WTC11 (cell line): Measurements from ENCODE around the gene CTH. TPM values are rescaled to one million over a fixed set of nuclear protein-coding genes. Genes with fewer than 3 reads are reported as not detected.

ENCODE experiments used
- ATAC-seq: fragments of 200-7000 bp; cut with Tn5 transposase; 2 replicates; pipeline ENCODE4 v1.10.0; 2021; ENCODE audit warnings: mild to moderate bottlenecking, moderate library complexity
- CTCF ChIA-PET: fragments of 300-600 bp; sonication (Branson Sonifier 250); formaldehyde crosslinking; loops from one replicate; lab custom pipeline; 2021; ENCODE audit warnings: antibody characterized with exemption; lab: Charles Lee
- POLR2A ChIA-PET: fragments of 350-600 bp; sonication (Branson Sonifier 250); formaldehyde crosslinking; loops from one replicate; lab custom pipeline; 2021; ENCODE audit warnings: antibody characterized with exemption; lab: Charles Lee
- DNase-seq: peaks from one replicate; pipeline ENCODE4 v3.0.0; 2021; ENCODE audit warnings: low spot score
- H3K27ac Mint-ChIP-seq: 2 replicates; pipeline ENCODE4 v1.8.0; 2021; ENCODE audit warnings: mixed read lengths
- H3K27me3 Mint-ChIP-seq: 2 replicates; pipeline ENCODE4 v1.8.0; 2021; ENCODE audit warnings: low read depth, mild to moderate bottlenecking, moderate library complexity, mixed read lengths
- H3K36me3 Mint-ChIP-seq: 2 replicates; pipeline ENCODE4 v1.8.0; 2021; ENCODE audit warnings: mixed read lengths
- H3K4me1 Mint-ChIP-seq: 2 replicates; pipeline ENCODE4 v1.8.0; 2022; ENCODE audit warnings: mixed read lengths
- H3K4me3 Mint-ChIP-seq: 2 replicates; pipeline ENCODE4 v1.8.0; 2021; ENCODE audit warnings: mild to moderate bottlenecking, moderate library complexity, mixed read lengths
- H3K9me3 Mint-ChIP-seq: 2 replicates; pipeline ENCODE4 v1.8.0; 2021; ENCODE audit warnings: mixed read lengths
- ATF2 ChIP-seq: sonication (generic); formaldehyde crosslinking; IDR thresholded peaks from 2 replicates; pipeline ENCODE4 v1.8.1; 2022; ENCODE audit warnings: low read depth, missing genetic modification reagents, borderline replicate concordance
- ATF6 ChIP-seq: sonication (generic); formaldehyde crosslinking; IDR thresholded peaks from 2 replicates; pipeline ENCODE4 v1.8.1; 2023; ENCODE audit warnings: mild to moderate bottlenecking, missing genetic modification reagents
- E2F5 ChIP-seq: sonication (generic); formaldehyde crosslinking; IDR thresholded peaks from 2 replicates; pipeline ENCODE4 v1.8.1; 2022; ENCODE audit warnings: mild to moderate bottlenecking, moderate library complexity, missing genetic modification reagents
- EMX1 ChIP-seq: fragments of 250-450 bp; sonication (Bioruptor Pico); IDR thresholded peaks from 2 replicates; pipeline ENCODE4 v1.8.0; 2021; ENCODE audit warnings: mild to moderate bottlenecking
- ESRRA ChIP-seq: sonication (generic); formaldehyde crosslinking; IDR thresholded peaks from 2 replicates; pipeline ENCODE4 v1.8.1; 2022; ENCODE audit warnings: mild to moderate bottlenecking, missing genetic modification reagents, borderline replicate concordance
- FOXP4 ChIP-seq: sonication (generic); formaldehyde crosslinking; IDR thresholded peaks from 2 replicates; pipeline ENCODE4 v1.8.0; 2022; ENCODE audit warnings: mild to moderate bottlenecking, missing genetic modification reagents
- GTF2I ChIP-seq: fragments of 250-450 bp; sonication (Bioruptor Pico); conservative IDR thresholded peaks from 2 replicates; pipeline ENCODE4 v1.4.0; 2021; ENCODE audit warnings: mild to moderate bottlenecking
- HMGXB4 ChIP-seq: sonication (generic); formaldehyde crosslinking; IDR thresholded peaks from 2 replicates; pipeline ENCODE4 v1.8.1; 2023; ENCODE audit warnings: mild to moderate bottlenecking, moderate library complexity, missing genetic modification reagents
- NFATC4 ChIP-seq: fragments of 250-450 bp; sonication (Bioruptor Pico); IDR thresholded peaks from 2 replicates; pipeline ENCODE4 v1.9.0; 2021; ENCODE audit warnings: mild to moderate bottlenecking
- PREB ChIP-seq: sonication (generic); formaldehyde crosslinking; IDR thresholded peaks from 2 replicates; pipeline ENCODE4 v1.8.1; 2022; ENCODE audit warnings: mild to moderate bottlenecking, missing genetic modification reagents, moderate library complexity, borderline replicate concordance
- TEAD1 ChIP-seq: sonication (generic); formaldehyde crosslinking; IDR thresholded peaks from 2 replicates; pipeline ENCODE4 v1.8.0; 2022; ENCODE audit warnings: mild to moderate bottlenecking, missing genetic modification reagents
- USF1 ChIP-seq: sonication (generic); formaldehyde crosslinking; IDR thresholded peaks from 2 replicates; pipeline ENCODE4 v1.8.0; 2022; ENCODE audit warnings: mild to moderate bottlenecking, missing genetic modification reagents
- USF2 ChIP-seq: sonication (generic); formaldehyde crosslinking; IDR thresholded peaks from 2 replicates; pipeline ENCODE4 v1.8.1; 2023; ENCODE audit warnings: mild to moderate bottlenecking, missing genetic modification reagents, moderate library complexity
- ZNF138 ChIP-seq: sonication (generic); formaldehyde crosslinking; conservative IDR thresholded peaks from 2 replicates; pipeline ENCODE4 v1.8.1; 2022; ENCODE audit warnings: mild to moderate bottlenecking, moderate library complexity, missing genetic modification reagents
- ZNF219 ChIP-seq: sonication (generic); formaldehyde crosslinking; IDR thresholded peaks from 2 replicates; pipeline ENCODE4 v1.8.0; 2023; ENCODE audit warnings: missing genetic modification reagents, mild to moderate bottlenecking, borderline replicate concordance
- ZNF317 ChIP-seq: sonication (generic); formaldehyde crosslinking; IDR thresholded peaks from 2 replicates; pipeline ENCODE4 v1.8.1; 2023; ENCODE audit warnings: low read depth, mild to moderate bottlenecking, moderate library complexity, missing genetic modification reagents, borderline replicate concordance
- total RNA-seq: library from RNA; stranded (reverse); gene quantifications from 3 replicates; pipeline ENCODE4 v1.2.3, GENCODE V29; 2021

The CTH gene
- total RNA-seq, 1 experiment from 2014 or later, result 27.8 TPM

GRCh38 chr1:70403759-70404158, 7.3 kb upstream of the CTH start:
- Mint-ChIP-seq H3K9me3 (no peaks in the 10 kb centered on the region), H3K4me3 (no peak overlapping the region), H3K27ac (peak overlapping the region; percentile 88), H3K4me1 (peaks cover 10% of the 10 kb centered on the region), H3K27me3 (no peaks in the 10 kb centered on the region), H3K36me3 (no peaks in the 10 kb centered on the region)
- TF ChIP-seq USF1 (CRISPR knock-in tag), result no peak
- DNase-seq (no peak), ATAC-seq (peak; percentile 71)
- POLR2A ChIA-PET, result no interaction called here
- CTCF ChIA-PET, result interaction anchor here (0.6 kb wide), 1 partner anchor 85 kb away, joined by 4 read pairs; no protein-coding TSS in a partner anchor

- no peak overlapping the region for H3K4me3 Mint-ChIP-seq
- H3K9me3 Mint-ChIP-seq, result no peaks in the 10 kb centered on the region
- H3K36me3 Mint-ChIP-seq, result no peaks in the 10 kb centered on the region
- POLR2A ChIA-PET, result interaction anchor here (1.2 kb wide), 1 partner anchor 51 kb away, joined by 3 read pairs; the partner anchor contains the start of gene ANKRD13C
- ATAC-seq (no peak), DNase-seq (no peak)
- no peak for TF ChIP-seq PREB (CRISPR knock-in tag)
- TF ChIP-seq TEAD1 (CRISPR knock-in tag), result no peak
- no peak for TF ChIP-seq FOXP4
- TF ChIP-seq ZNF138, result no peak
- no peak for TF ChIP-seq ATF2 (CRISPR knock-in tag)
- TF ChIP-seq USF2, result no peak
- TF ChIP-seq HMGXB4 (CRISPR knock-in tag), result no peak
- no peak for TF ChIP-seq E2F5
- TF ChIP-seq GTF2I (CRISPR knock-in tag), result no peak
- no peak for TF ChIP-seq ZNF219 (CRISPR knock-in tag)
- TF ChIP-seq ATF6, result no peak
- no peak for TF ChIP-seq ESRRA (CRISPR knock-in tag)
- no peak for TF ChIP-seq NFATC4 (CRISPR knock-in tag)
- no peak for TF ChIP-seq ZNF317
- no peak for TF ChIP-seq EMX1 (CRISPR knock-in tag)
- peaks cover 17% of the 10 kb centered on the region for H3K4me1 Mint-ChIP-seq
- H3K27ac Mint-ChIP-seq, result no peak overlapping the region
- CTCF ChIA-PET, result no interaction called here
- no peaks in the 10 kb centered on the region for H3K27me3 Mint-ChIP-seq
Measured at GRCh38 chr1:70405780-70406416, 5.2 kb upstream of the CTH start.
